SJCRH30 (cell line): ENCODE data around the gene MDK. TPM values are rescaled to one million over a fixed set of nuclear protein-coding genes. Genes with fewer than 3 reads are reported as not detected.

Experiments
- total RNA-seq: library from RNA; depleted of rRNA; stranded (reverse); fragments of >200 nt; shearing (Covaris generic); gene quantifications from 2 replicates; pipeline ENCODE4 v1.2.3, GENCODE V29; 2014; rRNA removed

MDK gene
- total RNA-seq, 1 experiment from 2014 or later = 122 TPM

Other genes starting within 250 kb of the MDK start
- gene CREB3L1, start 104.0 kb upstream of the MDK start, total RNA-seq = 0.30 and 0.34 TPM in 2 replicates
- gene DGKZ, start 34.2 kb upstream of the MDK start, total RNA-seq = 34.2 and 42.1 TPM in 2 replicates
- gene CHRM4, start 10.1 kb downstream of the MDK start, total RNA-seq = 0.81 and 0.97 TPM in 2 replicates
- 23.1 and 23.4 TPM in 2 replicates for gene AMBRA1, start 212.4 kb downstream of the MDK start, total RNA-seq
- 8.4 and 9.3 TPM in 2 replicates for gene HARBI1, start 235.6 kb downstream of the MDK start, total RNA-seq
- gene ATG13, start 235.9 kb downstream of the MDK start, total RNA-seq = 77.4 and 83.6 TPM in 2 replicates